GM19455 (cell line): ENCODE measurements around the gene LIAS.
"Not testable (repeated sequence)": the region's sequence is repeated elsewhere in the genome, so short reads cannot be mapped to it uniquely, and the experiment has no call there.

Source experiments
- ATAC-seq: cut with Tn5 transposase; IDR thresholded peaks from one replicate; pipeline ENCODE4 v1.9.1; 2021; ENCODE audit not compliant: unreplicated experiment

The LIAS gene

DNA sequence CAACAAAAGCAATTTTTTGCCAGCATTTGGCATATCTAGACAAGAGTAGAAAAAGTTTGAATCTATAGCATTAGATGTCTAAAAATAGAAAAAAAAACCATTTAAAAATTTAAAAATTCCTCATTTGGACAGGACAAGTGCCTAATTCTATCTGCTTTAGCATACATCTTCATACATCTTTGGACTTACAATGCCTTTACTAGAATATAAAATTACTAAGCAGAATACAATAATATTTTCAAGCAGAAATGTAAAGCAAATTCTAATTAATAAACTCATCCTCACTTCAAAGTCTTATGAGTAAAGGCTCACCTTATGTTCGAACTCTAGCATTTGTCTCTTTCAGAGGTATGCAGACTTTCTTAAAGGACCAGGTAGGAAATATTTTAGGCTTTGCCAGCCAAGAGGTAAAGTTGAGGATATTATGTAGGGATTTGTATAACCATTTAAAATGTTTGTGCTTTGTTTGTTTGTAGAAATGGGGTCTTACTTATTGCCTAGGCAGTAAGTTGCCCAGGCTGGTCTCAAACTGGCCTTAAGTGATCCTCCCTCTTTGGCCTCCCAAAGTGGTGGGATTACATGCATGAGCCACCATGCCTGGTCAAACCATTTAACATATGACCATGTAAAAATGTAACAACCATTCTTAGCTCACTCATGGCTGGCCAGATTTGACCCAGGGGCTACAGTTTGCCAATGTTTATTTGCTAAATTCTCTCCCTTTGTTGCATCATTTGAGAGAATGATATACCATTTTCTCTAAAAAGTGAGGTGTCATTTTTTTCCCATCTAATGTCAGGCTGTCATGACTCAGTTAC, 39.3 kb downstream of the LIAS start:
- ATAC-seq, result no peak

DNA sequence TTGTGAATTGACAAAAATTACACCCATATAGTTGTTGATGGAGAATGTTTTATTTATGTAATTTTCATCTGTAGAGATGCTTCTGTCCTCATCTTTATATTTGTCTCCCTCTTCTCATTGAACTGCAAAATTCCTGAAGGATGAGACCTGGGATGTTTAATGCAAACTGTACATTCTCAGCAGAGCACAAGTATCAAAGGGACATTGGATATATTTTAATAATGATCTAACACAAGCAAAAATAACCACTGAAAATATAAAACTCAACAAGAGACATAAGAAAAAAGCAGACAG, 39.8 kb downstream of the LIAS start:
- no peak for ATAC-seq

DNA sequence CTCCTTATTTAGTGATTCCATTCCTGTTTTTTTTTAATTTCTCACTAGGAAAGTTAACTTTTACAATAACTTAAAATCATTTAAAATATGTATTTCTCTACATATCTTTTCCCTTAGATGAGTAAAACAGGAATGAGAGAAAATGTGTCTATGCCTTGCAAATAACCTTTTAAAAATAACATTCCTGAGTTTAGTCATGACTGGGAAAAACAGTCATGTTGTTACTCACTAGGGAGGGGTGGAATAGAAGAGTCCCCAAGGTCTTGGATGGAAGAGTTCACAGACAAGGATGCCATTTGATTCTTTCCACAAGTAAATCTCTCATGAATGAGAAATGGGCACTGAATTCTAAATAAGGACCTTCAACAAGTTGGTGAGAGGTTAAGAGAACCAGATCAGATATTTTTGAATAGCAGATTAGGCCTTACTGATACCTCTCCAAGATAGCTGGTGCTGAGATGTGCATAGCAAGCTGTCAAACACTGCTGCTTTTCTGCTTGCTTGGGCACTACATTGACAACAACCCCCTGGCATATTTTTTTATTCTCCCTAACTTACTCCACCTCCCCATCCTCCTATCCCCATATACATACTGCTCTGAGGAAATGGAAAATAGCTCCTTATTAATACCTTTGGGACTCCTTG, 43.3 kb downstream of the LIAS start:
- ATAC-seq, result no peak

DNA sequence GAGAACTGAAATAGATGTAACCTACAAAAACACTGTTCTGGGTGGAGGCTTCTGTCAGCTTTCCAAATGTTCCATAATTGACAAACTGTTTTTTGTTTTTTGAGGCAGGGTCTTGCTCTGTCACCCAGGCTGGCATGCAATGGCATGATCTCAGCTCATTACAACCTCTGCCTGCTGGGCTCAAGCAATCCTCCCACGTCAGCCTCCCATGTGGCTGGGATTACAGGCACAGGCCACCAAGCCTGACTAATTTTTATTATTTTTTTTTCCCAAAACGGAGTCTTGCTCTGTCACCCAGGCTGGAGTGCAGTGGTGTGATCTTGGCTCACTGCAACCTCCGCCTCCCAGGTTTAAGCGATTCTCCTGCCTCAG, 43.8 kb downstream of the LIAS start:
- ATAC-seq, result not testable (repeated sequence)

DNA sequence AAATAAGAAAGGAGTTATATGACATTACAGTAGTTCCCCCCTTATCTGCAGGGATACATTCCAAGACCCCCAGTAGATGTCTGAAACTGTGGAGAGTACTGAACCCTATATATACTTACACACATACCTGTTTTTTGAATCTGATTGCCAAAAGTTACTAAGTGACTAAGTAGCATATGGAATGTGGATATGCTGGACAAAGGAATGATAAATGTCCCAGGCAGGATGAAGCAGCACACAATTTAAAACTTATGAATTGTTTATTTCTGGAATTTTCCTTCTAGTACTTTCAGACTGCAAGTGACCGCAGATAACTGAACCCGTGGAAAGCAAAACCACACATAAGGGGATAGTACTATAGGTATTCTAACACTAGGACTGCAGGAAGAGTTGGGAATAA, 45.7 kb downstream of the LIAS start:
- no peak for ATAC-seq

DNA sequence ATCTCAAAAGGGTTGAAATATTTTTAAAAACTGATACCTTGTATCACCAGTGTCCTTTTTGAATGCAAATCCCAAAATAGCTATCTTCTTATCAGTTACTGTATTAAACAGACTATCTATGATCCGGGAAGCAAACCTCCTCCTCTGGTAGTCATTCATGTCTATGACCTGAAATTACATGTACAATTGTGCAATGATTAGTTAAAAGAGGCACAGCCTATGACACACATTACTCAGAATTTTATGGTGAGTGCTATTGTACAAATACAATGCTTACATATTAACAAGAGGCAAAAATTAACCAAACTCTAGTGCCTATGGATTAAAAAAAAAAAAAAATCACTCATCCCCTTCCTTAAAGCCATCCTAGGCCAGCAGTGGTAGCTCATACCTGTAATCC, 46.7 kb downstream of the LIAS start:
- ATAC-seq, result no peak

DNA sequence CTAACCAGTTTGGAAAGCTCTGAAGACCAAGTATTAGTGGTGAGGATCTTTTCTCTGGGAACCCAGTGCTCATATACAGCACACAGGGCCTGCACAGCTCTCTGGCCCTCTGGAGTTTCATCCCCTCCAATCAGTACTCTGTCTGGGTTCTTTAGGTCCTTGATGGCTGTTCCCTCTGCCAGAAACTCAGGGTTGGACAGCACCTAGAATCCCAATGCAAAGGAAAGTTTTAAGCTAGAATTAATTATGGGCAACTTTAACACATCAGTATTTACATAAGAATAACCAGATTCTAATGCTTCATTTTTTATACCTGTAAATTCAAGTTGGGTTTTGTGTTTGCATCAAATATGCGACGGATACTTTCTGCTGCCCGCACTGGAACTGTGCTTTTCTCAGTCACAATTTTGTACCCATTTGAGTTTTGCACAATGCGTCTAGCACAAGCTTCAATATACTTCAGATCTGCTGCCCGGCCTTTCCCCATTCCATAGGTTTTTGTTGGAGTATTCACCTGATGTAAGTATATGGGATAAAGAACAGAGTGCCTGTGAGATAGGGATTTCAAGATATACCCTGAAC, 51.6 kb downstream of the LIAS start:
- no peak for ATAC-seq

DNA sequence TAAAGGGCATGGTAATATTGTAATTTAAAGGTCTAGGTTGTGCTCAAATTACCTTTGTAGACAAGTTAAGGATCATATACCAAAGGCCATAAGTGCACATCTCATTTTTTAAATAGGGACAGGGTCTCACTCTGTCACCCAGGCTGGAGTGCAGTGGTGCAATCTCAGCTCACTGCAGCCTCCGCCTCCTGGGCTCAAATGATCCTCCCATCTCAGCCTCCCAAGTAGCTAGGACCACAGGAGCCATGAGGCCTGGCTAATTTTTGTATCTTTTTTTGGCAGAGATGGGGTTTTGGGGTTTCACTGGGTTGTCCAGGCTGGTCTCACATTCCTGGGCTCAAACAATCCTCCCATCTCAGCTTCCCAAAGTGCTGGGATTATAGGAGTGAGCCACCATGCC, 55.4 kb downstream of the LIAS start:
- not testable (repeated sequence) for ATAC-seq

DNA sequence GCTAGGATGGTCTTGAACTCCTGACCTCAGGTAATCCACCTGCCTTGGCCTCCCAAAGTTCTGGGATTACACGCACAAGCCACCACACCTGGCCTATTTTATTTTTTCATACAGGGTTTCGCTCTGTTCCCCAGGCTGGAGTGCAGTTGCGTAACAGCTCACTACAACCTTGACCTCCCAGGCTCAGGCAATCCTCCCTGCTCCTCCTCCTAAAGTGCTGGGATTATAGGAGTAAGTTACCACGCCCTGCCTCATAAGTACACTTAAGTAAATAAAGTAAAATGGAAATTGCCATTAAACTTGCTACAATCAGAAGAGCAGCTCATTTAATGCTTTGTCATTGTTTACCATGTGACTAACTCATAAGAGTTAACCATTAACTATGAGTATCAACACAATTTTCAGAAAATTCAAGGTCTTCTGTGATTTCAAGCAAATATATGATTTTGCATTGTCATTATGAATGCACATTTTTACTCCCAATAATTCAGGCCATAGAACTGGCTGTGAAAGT, 56.1 kb downstream of the LIAS start:
- no peak for ATAC-seq

DNA sequence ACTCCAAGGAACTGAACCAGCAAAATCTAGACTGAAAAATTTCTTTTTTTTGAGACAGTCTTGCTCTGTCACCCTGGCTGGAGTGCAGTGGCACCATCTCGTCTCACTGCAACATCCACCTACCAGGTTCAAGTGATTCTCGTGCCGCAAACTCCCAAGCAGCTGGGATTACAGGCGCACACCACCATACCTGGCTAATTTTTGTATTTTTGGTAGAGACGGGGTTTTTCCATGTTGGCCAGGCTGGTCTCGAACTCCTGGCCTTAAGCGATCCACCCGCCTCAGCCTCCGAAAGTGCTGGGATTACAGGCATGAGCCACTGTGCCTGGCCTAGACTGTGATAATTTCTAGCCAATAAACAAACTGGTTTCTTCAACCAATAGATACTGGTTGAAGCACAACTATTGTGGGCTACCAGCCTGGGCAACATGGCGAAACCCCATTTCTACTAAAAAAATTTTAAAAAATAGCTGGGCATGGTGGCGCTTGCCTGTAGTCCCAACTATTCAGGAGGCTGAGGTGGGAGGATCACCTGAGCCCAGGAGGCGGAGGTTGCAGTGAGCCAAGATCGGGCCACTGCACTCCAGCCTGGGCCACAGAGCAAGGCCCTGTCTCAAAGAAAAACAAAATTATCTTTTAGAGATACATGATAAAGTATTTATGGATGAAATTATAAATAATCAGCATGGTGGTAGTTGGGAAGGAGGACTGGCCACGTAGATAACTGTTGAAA, 57.0 kb downstream of the LIAS start:
- ATAC-seq, result not testable (repeated sequence)

DNA sequence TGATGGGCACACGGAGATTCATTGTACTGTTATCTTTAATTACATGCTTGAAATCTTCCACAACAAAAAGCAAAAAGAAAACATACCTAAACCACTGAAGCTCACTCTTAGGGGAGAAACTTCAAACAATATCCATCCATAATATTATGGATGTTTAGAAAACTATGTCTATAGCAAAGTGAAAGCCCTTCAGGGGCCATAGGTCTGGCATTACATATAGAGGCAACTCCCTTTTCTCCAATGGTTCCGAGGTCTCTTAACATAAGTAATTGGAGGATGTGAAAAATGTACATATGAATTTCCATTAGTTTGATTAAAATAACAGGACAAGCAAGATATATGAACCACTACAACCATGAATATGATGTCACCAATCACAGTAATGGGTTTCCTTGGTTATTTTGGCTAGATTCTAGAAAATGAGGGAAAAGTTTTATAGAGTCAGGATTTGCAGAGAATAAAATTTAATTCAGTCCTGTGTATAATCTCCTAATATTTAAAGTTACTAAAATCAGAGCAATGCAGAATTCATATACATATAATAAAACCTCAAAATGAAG, 57.6 kb downstream of the LIAS start:
- no peak for ATAC-seq

DNA sequence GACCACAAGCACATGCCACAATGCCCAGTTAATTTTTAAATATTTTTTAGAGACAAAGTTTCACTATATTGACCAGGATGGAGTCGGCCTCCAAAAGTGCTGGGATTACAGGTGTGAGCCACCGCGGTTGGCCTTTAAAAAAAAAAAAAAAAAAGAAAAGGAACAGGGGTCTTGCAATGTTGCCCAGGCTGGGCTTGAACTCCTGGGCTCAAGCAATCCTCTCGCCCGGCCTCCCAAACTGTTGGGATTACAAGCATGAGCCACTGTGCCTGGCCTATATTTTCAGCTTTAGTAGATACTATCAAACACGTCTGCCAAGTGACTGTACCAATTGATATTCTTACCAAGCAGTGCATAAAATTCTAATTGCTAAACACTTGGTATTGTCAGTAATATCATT, 59.6 kb downstream of the LIAS start:
- no peak for ATAC-seq

DNA sequence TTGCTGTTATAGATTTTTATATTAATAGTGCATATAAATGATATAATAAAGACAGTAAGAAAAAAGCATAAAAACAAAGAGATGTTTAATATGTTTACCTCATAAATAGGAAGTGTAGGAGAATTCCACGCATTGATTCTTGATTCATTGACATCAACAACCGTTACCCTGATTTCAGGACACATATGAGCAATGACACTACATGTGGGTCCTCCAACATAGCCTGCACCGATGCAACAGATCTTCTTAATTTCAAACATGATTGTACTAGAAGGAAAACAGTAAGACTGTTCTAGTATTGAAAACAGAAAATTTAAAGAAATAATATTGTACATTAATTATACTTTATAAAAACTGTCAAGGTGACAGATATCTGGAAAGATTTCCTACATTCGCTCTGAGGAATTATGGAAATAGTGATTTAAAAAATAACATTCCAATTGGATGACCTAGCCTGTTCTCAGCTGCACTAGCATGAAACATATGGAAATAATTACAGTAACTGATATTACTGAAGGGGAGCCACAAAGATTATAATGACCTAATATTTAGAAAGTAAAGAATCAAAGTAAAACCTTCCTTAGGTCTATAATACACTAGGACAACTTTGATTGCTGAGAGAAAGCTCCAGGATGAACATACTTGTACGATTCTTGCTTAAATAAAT, 62.5 kb downstream of the LIAS start:
- ATAC-seq, result no peak

DNA sequence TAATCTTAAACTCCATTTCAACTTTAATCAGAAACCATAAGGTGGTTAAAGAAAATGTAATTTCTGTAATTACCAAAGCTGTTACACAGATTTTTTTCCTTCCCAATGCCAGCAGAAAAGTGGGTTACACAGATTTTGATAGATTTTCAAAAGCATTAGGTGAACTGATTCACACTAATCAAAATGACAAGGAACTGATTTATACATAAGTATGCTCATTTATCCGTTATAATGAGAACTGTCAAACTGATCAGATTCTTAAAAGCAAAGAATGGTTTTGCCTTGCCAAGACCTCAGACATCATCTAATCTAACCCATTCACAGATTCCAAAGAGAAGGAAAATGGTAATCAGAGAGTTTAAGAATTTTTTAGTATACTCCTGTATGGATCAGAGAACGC, 63.2 kb downstream of the LIAS start:
- no peak for ATAC-seq

DNA sequence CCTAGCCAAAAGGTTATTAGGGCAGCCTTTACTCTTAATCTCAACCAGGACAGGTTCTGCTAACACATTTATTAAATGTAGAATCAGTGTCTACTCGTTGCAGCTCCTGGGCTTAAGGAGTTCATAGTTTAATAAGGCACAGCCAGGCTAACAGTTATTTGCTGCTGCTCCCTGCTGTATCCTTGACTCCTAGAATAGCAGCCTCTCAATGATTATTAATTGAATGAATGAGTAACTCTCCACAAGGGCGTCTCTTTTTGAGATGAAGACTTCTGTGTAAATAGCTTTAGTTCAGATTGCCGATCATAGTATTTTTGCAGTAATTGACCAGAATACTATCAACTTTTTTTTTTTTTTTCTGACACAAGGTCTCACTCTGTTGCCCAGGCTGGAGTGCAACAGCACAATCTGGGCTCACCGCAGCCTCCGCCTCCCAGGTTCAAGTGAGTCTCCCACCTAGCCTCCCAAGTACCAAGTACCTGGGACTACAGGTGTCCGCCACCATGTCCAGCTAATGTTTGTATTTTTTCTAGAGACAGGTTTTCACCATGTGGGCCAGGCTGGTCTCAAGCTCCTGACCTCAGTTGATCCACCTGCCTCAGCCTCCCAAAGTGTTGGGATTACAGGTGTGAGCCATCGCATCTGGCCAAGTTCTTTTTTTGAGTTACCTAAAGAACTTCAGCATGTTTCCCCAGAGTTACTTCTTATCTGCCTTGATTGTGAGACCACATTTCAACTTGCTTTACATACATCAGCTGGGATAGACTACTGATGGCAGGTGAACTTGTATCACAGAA, 65.5 kb downstream of the LIAS start:
- ATAC-seq, result no peak

DNA sequence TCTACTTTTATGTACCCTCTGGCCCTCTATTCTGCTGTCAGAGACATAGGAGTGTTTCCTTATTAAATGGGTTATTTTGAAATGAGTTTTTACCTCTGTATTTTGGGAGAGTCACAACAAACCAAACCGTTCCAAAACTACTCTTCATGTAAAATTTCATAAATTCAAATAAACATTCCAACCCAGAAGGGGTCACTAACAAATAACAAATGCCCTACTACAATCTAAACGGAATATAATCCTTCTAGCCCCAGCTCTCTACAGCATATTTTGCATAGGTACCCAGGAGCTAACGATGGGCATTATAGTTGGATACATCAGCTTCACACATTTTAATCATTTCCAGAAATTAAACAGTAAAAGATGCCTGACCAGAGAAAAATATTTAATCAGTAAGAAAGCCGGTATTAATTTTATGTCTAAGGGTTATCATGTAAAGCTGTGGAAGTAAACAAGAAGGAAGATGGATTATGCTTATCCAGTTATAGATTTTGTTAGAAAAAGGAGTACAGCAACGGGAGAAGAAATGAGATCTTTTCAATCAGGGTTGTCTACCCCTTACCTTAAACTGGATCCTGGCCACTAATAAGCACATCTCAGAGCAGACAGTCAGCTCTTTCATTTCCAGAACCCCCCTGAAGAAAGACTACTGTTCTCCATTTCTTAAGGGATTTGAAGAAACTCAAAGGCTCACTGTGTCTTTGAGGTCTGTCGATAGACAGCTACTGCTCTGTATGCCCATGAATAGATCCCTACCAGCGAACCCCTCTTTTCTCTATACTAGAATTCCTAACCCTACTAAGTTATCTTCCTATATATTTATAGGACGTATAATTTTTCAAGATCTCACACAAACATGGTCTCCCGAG, 67.2 kb downstream of the LIAS start:
- no peak for ATAC-seq

DNA sequence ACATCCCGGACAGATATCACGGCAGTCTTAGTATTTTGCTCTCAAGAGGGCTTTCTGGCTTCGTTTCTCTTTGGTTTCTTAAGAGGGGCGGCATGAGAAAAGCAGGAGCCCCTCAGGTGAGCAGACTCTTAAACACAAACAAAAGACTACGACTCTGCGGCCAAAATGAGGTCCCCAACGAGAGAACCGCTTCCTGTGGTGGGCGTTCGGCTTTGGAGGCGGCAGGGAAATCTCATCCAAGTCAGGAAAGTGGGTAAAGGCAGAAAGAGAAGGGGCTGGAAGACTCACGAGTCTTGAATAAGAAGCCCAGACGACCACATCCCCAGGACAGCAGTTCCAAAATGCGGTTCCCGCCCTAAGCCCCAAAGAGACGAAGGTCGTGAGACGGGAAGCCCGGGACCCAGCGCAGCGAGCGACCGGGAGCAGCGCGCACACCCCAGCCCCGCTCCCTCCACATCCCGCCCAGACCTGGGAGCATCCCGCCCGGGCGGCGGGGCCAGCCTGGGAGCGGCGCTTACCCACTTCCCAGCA, 68.0 kb downstream of the LIAS start:
- ATAC-seq, result peak; percentile 27

DNA sequence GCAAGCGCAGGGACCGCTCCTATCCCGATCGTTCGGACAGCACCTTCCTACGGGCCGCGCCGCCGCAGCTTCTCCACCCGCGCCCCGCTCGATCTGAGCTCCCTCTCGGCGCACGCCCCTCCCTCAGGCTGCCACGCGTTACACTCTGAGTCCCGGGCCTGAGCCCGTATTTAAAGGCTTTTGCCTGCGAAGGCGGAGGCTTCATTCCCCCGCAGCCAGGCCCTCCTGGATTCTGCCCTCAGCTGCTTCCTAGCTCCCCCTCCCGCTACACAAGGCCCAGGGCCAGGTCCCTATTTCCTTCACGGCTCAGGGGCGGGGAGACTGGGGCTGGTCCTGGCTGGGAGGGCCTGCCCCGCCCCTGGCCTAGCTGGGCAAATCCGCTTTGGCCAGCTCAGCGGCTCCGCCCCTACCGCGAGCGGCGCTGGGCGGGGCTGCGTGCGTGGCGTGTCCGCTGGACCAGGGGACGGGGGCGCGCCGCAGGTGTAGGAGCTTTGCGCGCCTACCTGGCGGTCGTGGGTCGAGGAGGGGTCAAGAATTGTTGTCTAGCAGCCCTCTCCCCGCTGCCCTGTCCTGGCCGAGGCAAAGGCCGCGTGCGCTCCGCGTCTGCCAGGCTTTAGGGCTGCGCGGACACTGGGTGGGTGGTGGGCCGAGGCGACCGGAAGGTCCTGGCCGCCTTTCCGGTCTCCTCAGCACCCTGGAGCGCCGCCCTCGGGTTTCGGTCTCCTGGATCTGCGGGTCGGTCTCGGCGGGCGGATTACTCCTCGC, 68.6 kb downstream of the LIAS start, which contains the start of gene UGDH:
UGDH (minus strand) TSS at position 144 of the 765 bp plus-strand sequence. CDS start 5,927 bp downstream, outside the sequence.
- peak; percentile 96 for ATAC-seq
